Sigmoid colon (tissue), 4 donors: Measurements from ENCODE around the gene CAMTA1.

Experiments used
- POLR2A ChIP-seq, 2 donors: fragments of 450-650 bp; IDR thresholded peaks; one replicate each; pipeline ENCODE4 v1.6.1; 2016; ENCODE audit warnings: antibody characterized with exemption in 2 of 2, mild to moderate bottlenecking in 2 of 2, moderate library complexity in 2 of 2
- POLR2AphosphoS5 ChIP-seq, 4 donors: sonication (generic); formaldehyde crosslinking; IDR thresholded peaks; one replicate each; pipeline ENCODE4 v1.6.1; 2017; ENCODE audit warnings: antibody characterized with exemption in 4 of 4
- TF ChIP-seq, protein P1 (sequence below), 4 experiments: fragments of 450-650 bp in 3 of 4; fragments of 200-600 bp in 1 of 4; IDR thresholded peaks; one replicate each; pipeline ENCODE4 v1.5.1; 2016 to 2019; ENCODE audit warnings: antibody characterized with exemption in 4 of 4, mild to moderate bottlenecking in 3 of 4, moderate library complexity in 2 of 4

GRCh38 chr1:6905331-6905730 lies 120.1 kb downstream of the CAMTA1 start:
- TF ChIP-seq, protein P1, sequence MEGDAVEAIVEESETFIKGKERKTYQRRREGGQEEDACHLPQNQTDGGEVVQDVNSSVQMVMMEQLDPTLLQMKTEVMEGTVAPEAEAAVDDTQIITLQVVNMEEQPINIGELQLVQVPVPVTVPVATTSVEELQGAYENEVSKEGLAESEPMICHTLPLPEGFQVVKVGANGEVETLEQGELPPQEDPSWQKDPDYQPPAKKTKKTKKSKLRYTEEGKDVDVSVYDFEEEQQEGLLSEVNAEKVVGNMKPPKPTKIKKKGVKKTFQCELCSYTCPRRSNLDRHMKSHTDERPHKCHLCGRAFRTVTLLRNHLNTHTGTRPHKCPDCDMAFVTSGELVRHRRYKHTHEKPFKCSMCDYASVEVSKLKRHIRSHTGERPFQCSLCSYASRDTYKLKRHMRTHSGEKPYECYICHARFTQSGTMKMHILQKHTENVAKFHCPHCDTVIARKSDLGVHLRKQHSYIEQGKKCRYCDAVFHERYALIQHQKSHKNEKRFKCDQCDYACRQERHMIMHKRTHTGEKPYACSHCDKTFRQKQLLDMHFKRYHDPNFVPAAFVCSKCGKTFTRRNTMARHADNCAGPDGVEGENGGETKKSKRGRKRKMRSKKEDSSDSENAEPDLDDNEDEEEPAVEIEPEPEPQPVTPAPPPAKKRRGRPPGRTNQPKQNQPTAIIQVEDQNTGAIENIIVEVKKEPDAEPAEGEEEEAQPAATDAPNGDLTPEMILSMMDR (IDR thresholded peaks at IDR 0.05) = no peak
- TF ChIP-seq POLR2A (IDR thresholded peaks at IDR 0.05) (no peak), POLR2AphosphoS5 (IDR thresholded peaks at IDR 0.05) (no peak)
